ENCODE results near the gene IGHMBP2.
"Not testable (repeated sequence)": the region's sequence is repeated elsewhere in the genome, so short reads cannot be mapped to it uniquely, and the experiment has no call there.

The IGHMBP2 gene

GRCh38 chr11:68903288-68904247, at the start of gene IGHMBP2, which contains the start of gene MRPL21:
IGHMBP2 (plus strand) TSS chr11:68903891; CDS start chr11:68903953, 62 bp downstream.
MRPL21 (minus strand) TSS chr11:68903832; CDS start chr11:68903810, 22 bp downstream.
- FAIRE-seq, result no peak

DNA sequence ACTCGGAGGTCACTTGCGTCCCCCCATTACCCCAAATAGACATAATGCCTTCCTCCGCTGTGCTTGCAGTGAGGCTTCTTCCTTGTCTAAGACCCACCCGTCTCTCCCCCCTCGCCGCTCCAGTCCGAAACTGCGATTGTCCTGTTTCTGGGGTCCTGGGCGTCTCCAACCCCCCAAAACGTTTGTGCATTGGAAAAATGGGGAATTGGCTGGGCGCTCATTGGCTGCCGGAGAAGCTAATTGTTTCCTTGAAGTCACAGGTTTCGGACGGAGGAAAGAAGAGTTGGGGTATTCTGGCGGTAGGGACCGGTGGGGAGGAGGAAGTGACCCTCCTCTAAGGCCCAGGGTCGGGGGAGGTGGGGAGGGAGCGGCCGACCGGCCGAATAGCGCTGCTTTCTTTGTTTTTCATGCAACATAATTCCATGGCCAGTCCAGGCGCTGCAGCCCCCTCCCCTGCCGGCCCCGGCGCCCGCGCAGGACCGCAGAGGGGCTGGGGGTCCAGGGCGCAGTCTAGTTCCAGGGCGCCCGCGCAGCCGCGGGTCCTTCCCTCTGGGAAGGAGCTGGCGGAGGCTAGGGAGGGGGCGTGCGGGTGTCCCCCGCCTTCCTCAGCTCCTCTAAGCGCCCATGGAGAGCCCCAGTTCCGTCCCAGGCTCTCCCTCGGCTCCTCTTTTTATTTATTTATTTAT, 49.3 kb upstream of the IGHMBP2 start:
- FAIRE-seq, result no peak

- no peak for FAIRE-seq
Observed at GRCh38 chr11:68855205-68855981, 48.3 kb upstream of the IGHMBP2 start.

DNA sequence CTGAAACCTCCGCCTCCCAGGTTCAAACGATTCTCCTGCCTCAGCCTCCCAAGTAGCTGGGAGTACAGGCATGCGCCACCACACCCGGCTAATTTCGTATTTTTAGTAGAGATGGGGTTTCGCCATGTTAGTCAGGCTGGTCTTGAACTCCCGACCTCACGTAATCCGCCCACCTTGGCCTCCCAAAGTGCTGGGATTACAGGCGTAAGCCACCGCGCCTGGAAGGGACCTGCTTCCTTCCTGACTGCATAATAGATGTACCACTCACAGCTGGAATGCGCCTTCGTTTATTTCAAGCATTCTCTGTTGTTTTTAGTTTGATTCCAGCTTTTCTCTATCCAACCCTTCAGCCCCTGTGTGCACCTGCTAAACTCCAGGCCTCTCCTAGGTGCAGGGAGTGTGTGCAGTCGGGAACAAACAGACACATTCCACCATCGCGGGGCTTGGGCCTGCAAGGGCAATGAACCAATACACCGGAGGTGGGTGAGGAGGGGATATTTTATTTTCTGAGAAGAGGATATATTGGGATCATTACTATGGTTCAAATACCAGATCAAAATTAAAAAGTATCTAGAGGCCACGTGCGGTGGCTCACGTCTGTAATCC, 47.2 kb upstream of the IGHMBP2 start:
- FAIRE-seq, result not testable (repeated sequence)

- no peak for FAIRE-seq
Observed at GRCh38 chr11:68857037-68857586, 46.6 kb upstream of the IGHMBP2 start.

- FAIRE-seq, result no peak
Observed at GRCh38 chr11:68859123-68859522, 44.6 kb upstream of the IGHMBP2 start.

- FAIRE-seq, result no peak
Observed at GRCh38 chr11:68862421-68862820, 41.3 kb upstream of the IGHMBP2 start.

DNA sequence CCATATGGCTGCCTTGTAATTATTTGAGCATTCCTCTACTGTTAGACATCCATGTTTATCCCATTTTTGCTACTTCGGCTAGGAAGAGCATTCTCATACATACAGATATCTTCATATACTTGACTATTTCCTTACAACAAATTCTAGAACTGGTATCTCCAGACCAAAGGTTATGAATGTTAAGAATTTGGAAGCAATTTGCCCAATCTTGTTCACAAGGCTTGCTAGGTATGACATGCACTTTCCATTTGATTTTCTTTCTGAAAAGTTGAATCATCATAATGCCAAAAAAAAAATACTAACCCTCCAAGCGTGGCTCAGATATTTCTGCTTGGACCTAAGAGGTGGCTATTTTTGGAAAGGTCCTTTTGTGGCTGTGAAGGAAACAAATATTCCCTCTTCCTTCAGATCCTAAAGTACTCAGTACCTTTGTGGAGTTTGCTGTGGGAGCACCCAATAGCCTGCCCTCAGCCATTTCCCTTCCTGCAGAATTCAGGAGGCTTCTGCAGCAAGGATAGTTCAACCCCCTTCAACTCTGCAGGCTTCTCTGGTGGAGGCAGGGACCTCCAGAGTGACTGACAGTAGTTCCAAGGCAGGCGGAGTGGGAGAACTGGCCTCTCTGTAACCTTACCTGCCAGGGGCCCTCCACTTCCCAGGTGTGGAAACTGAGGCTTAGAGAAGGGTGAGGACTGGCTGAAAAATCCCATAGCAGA, 40.0 kb upstream of the IGHMBP2 start:
- no peak for FAIRE-seq

DNA sequence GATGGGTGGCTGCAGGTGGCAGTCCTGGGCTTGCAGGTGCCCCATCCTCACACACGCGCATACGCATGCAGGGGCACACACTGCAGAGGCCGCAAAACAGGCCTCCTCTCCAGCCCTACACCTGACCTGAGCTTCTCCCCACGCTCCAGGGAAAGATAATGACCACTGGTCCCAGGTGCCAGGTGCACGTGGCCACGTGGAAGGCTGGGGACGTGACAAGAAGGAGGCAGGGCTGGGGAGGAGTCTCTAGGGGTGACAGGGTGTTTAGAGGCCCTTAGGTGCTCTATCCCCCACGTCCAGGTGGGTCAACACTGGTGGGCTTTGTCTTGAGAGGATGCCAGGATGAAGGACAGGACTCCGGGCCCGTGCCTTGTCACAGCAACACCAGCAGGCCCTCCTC, 38.5 kb upstream of the IGHMBP2 start:
- FAIRE-seq, result no peak

- FAIRE-seq, result no peak
Observed at GRCh38 chr11:68867066-68867465, 36.6 kb upstream of the IGHMBP2 start.

DNA sequence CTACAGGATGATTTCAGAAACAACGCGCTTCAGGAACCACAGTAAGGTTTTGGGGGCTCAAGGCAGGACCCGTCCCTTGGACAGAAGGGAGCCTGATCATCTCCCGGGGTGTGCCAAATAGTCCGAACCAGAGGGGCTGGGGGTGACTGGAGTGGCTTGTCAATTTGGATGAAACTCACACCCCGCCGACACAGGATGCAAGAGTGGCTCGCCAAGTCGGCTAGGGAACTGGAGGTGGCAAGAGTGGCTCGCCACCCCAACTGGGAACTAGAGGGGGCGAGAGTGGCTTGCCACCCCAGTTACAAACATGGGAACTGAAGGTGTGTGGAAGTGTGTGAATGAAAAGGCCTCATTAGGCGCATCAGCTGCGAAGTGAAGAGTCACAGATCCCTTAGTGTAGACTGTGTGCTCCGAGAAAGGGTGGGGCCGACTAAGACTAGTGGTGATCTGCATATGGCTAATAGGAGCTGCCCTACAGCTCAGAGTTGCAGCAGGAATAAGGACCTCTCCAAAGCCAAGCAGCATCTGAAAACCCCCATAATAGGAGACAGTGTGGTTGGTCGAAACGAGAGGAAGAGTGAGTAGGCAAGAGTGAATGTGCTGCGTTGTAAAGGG, 35.4 kb upstream of the IGHMBP2 start:
- no peak for FAIRE-seq

DNA sequence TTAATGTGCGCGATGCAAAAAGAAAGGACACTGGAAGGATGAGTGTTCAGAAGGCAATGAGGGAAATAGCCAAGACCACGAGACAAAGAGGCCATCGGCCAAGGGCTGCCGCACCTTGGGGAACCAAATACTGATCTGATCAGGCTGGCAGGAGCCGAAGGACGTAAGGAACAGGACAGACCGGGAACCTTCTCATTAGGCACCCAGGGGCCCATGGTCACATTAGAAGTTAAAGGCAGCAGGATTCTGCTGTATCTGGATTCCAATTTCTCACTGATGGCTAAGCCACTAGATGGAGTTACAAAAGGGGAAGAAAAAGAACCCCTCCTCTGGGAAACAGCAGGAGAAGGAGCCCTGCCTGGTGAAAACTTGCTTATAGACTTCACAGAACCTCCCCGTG, 33.2 kb upstream of the IGHMBP2 start:
- FAIRE-seq, result no peak

- no peak for FAIRE-seq
Observed at GRCh38 chr11:68872216-68873003, 31.3 kb upstream of the IGHMBP2 start.

DNA sequence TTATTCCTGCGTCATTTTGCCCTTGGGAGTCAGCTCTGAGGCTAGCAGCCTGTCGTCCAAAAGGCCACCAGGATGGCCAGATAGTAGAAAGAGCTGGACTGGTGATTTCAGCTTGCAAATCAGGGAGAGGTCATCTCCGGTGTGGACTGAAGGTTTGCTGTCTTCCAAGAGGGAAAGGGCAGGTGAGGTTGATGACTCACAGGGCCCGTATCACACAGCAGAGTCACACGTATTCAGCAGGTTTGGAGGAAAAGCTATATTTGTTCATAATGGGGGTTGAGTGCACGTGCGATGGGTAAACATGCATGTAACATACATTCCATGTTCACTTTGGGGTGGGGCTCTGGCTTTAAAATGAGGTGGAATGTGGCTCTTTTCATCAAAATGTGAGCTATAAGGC, 25.7 kb upstream of the IGHMBP2 start:
- no peak for FAIRE-seq

DNA sequence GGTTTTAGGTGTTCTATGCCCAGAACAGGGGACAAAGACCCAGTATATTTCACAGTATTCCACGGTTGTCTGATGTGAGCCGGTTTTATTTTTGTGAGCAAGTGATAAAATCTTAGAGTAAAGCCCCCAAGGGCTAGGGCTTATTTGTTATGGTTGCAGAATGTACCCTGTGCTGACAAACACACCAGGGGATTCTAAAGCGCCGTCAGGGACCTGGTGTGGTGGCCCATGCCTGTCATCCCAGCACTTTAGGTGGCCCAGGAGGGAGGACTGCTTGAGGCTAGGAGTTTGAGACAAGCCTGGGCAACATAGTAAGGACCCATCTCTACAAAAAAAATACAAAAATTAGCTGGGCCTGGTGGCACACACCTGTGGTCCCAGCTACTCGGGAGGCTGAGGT, 22.8 kb upstream of the IGHMBP2 start:
- FAIRE-seq, result no peak

- FAIRE-seq, result no peak
Observed at GRCh38 chr11:68881320-68881719, 22.4 kb upstream of the IGHMBP2 start.

- no peak for FAIRE-seq
Observed at GRCh38 chr11:68882391-68882790, 21.3 kb upstream of the IGHMBP2 start.

- not testable (repeated sequence) for FAIRE-seq
Observed at GRCh38 chr11:68884827-68885226, 18.9 kb upstream of the IGHMBP2 start.

GRCh38 chr11:68889948-68890446, 13.7 kb upstream of the IGHMBP2 start:
- no peak for FAIRE-seq
